ENCODE data around the gene ZC3H8. TPM values are rescaled to one million over a fixed set of nuclear protein-coding genes. Genes with fewer than 3 reads are reported as not detected.

Gene ZC3H8
- total RNA-seq, 6 experiments from 2014 or later: 3.4 to 34.4 (median 4.5) TPM

GRCh38 chr2:112296407-112296806 is 41.6 kb upstream of the ZC3H8 start:
- Histone ChIP-seq H3K27me3 (no peaks in the 10 kb centered on the region), H3K9me3 (no peaks in the 10 kb centered on the region), H3K27ac (no peak overlapping the region), H3K36me3 (no peaks in the 10 kb centered on the region), H3K4me1 (no peaks in the 10 kb centered on the region), H3K4me3 (no peak overlapping the region)
- intact Hi-C loops (cut with DNase I): no loop called here
- ATAC-seq (no peak), DNase-seq (no peak)
- WGBS (ENCODE audit: insufficient coverage, low coverage, low lambda C conversion rate, missing lambda C conversion rate): 83% methylated on average over 2 of the region's 2 CpGs
- no peak for TF ChIP-seq POLR2A (IDR thresholded peaks at IDR 0.05)
- no peak for TF ChIP-seq CTCF (IDR thresholded peaks at IDR 0.05)

- H3K27ac ChIP-seq: no peak overlapping the region
- WGBS (ENCODE audit: insufficient coverage, low coverage, low lambda C conversion rate, missing lambda C conversion rate): 77% methylated on average over 5 of the region's 5 CpGs
- no peak for TF ChIP-seq POLR2A (IDR thresholded peaks at IDR 0.05)
- no peak for TF ChIP-seq CTCF (IDR thresholded peaks at IDR 0.05)
- peaks cover 0 to under 1% (median 0%) of the 10 kb centered on the region in 4 donors for H3K4me1 ChIP-seq
- no peaks in the 10 kb centered on the region for H3K36me3 ChIP-seq
- intact Hi-C loops (cut with DNase I): no loop called here
- H3K4me3 ChIP-seq: no peak overlapping the region
- H3K9me3 ChIP-seq: no peaks in the 10 kb centered on the region
- H3K27me3 ChIP-seq: no peaks in the 10 kb centered on the region
- DNase-seq (no peak), ATAC-seq (no peak)
Observed at GRCh38 chr2:112295407-112296078, 40.7 kb upstream of the ZC3H8 start.

DNA sequence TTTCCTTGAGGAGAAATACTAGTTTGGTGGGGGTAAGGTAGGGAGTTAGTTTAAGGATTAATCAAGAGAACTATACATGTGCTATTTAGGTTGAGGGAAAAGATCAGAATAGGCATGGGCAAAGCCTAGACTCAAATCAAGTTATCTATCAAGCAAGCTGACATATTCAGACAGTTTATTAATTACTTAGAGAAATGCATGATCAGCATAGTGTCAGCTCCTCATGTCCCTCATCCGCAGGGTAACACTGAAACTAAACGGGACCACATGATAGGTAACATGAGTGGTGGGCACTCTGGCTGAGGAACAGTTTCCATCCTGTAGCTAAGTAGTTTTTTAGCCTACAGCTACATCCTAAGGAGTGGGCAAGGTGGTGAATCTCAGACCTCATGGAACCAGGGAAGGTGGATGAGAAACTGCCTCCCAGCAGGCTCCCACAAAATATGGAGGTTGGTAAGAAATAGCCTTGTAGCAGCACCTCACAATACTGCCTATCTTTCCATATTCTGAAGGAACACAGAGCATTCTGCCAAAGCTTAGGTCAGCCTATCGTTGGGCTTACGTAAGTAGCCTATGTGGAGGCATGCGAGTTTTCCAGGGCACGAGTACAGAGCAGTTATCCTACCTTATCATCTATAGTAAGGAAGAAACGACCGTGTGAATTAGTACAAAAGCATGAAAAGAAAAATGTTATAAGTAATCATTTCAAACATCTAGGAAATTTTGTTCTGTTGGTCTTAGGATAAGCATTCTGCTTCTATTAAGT is 39.0 kb upstream of the ZC3H8 start:
- ATAC-seq: no peak

GRCh38 chr2:112290648-112291047 is 35.8 kb upstream of the ZC3H8 start:
- 39% methylated on average over 1 of the region's 1 CpG for WGBS (ENCODE audit: insufficient coverage, low coverage, low lambda C conversion rate, missing lambda C conversion rate)

More for the DNA sequence above, 39.0 kb upstream of the ZC3H8 start:
- no peak overlapping the region for H3K4me3 ChIP-seq
- H3K9me3 ChIP-seq: no peaks in the 10 kb centered on the region
- WGBS (ENCODE audit: insufficient coverage, low coverage, low lambda C conversion rate, missing lambda C conversion rate): 87% methylated on average over 6 of the region's 8 CpGs
- no peaks in the 10 kb centered on the region for H3K36me3 ChIP-seq
- TF ChIP-seq POLR2A (IDR thresholded peaks at IDR 0.05) (no peak), CTCF (IDR thresholded peaks at IDR 0.05) (no peak)
- DNase-seq: no peak
- no peaks in the 10 kb centered on the region for H3K27me3 ChIP-seq
- H3K27ac ChIP-seq: no peak overlapping the region
- peaks cover 0 to 8% (median 2%) of the 10 kb centered on the region in 4 donors for H3K4me1 ChIP-seq
- intact Hi-C loops (cut with DNase I): no loop called here

More at GRCh38 chr2:112290648-112291047, 35.8 kb upstream of the ZC3H8 start:
- peak; percentile 63 to 77 (median 66) for ATAC-seq
- H3K27ac ChIP-seq: no peak overlapping the region
- intact Hi-C loops (cut with DNase I): no loop called here
- H3K9me3 ChIP-seq: no peaks in the 10 kb centered on the region
- H3K4me1 ChIP-seq: peaks cover 0 to 8% (median 2%) of the 10 kb centered on the region in 4 donors
- no peak overlapping the region for H3K4me3 ChIP-seq
- no peak for DNase-seq
- H3K36me3 ChIP-seq: no peaks in the 10 kb centered on the region
- H3K27me3 ChIP-seq: no peaks in the 10 kb centered on the region
- TF ChIP-seq POLR2A (IDR thresholded peaks at IDR 0.05): no peak
- TF ChIP-seq CTCF (IDR thresholded peaks at IDR 0.05): no peak

Measured in right lobe of liver (tissue), 6 donors.